Colonic mucosa (tissue), 4 donors: Measurements from ENCODE around the gene CAPN2. TPM values are rescaled to one million over a fixed set of nuclear protein-coding genes. Genes with fewer than 3 reads are reported as not detected.

Source experiments
- DNase-seq: peaks from one replicate; pipeline ENCODE4 v3.0.0-alpha.2; 2020
- H3K27ac ChIP-seq: fragments of 200-600 bp; one replicate; pipeline ENCODE4 v1.8.0; 2021
- H3K27me3 ChIP-seq: fragments of 200-600 bp; one replicate; pipeline ENCODE4 v1.8.0; 2021
- H3K36me3 ChIP-seq: fragments of 200-600 bp; one replicate; pipeline ENCODE4 v1.8.0; 2021
- H3K4me1 ChIP-seq: fragments of 200-600 bp; one replicate; pipeline ENCODE4 v1.8.0; 2021; ENCODE audit warnings: mild to moderate bottlenecking
- H3K4me3 ChIP-seq: fragments of 200-600 bp; one replicate; pipeline ENCODE4 v1.8.0; 2021
- H3K9ac ChIP-seq, 2 donors: one replicate each; pipeline ENCODE4 v1.7.0; 2013; ENCODE audit warnings: control low read depth in 2 of 2, low read depth in 2 of 2, low read length in 2 of 2
- H3K9me3 ChIP-seq: fragments of 200-600 bp; one replicate; pipeline ENCODE4 v1.8.0; 2021
- intact Hi-C: fragments of 100-400 bp; cut with DNase I; formaldehyde crosslinking; loops from one replicate; pipeline ENCODE4 v1.14.1; 2022
- total RNA-seq, 2 donors: library from RNA; stranded (reverse); fragmentation: NEBNext Ultra II Directional in 1 of 2; extraction: Animal tissue kit (Norgen Biotek cat#: 25700) in 1 of 2; gene quantifications; one replicate each; pipeline ENCODE4 v1.2.1, GENCODE V29; 2021
- TF ChIP-seq, protein P1 (sequence below): fragments of 200-600 bp; IDR thresholded peaks from one replicate; pipeline ENCODE4 v1.8.0; 2022; ENCODE audit warnings: antibody characterized with exemption, mild to moderate bottlenecking
- donor health status: healthy.
- donor health status: DM: no; HTN: no; CAD: no.
- donor health status: DM: no; HTN: no; CAD: no.

The CAPN2 gene
- total RNA-seq, 2 donors from 2014 or later = 197 to 323 TPM

- peaks cover 18% of the 10 kb centered on the region for H3K36me3 ChIP-seq
- no peak overlapping the region for H3K27ac ChIP-seq
- DNase-seq = peak; percentile 9
- no peak overlapping the region for H3K9ac ChIP-seq
- H3K9me3 ChIP-seq = no peaks in the 10 kb centered on the region
- H3K27me3 ChIP-seq = no peaks in the 10 kb centered on the region
- intact Hi-C loops = no loop called here
- no peak overlapping the region for H3K4me3 ChIP-seq
- TF ChIP-seq, protein P1, sequence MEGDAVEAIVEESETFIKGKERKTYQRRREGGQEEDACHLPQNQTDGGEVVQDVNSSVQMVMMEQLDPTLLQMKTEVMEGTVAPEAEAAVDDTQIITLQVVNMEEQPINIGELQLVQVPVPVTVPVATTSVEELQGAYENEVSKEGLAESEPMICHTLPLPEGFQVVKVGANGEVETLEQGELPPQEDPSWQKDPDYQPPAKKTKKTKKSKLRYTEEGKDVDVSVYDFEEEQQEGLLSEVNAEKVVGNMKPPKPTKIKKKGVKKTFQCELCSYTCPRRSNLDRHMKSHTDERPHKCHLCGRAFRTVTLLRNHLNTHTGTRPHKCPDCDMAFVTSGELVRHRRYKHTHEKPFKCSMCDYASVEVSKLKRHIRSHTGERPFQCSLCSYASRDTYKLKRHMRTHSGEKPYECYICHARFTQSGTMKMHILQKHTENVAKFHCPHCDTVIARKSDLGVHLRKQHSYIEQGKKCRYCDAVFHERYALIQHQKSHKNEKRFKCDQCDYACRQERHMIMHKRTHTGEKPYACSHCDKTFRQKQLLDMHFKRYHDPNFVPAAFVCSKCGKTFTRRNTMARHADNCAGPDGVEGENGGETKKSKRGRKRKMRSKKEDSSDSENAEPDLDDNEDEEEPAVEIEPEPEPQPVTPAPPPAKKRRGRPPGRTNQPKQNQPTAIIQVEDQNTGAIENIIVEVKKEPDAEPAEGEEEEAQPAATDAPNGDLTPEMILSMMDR = no peak
- H3K4me1 ChIP-seq = no peaks in the 10 kb centered on the region
These were observed 64.6 kb downstream of the CAPN2 start for GRCh38 chr1:223776826-223777454.

GRCh38 chr1:223780318-223780717 is 68.0 kb downstream of the CAPN2 start:
- no peaks in the 10 kb centered on the region for H3K27me3 ChIP-seq
- H3K4me1 ChIP-seq = no peaks in the 10 kb centered on the region
- H3K9me3 ChIP-seq = no peaks in the 10 kb centered on the region
- no peak overlapping the region for H3K27ac ChIP-seq
- intact Hi-C loops = no loop called here
- H3K4me3 ChIP-seq = no peak overlapping the region
- TF ChIP-seq, protein P1 = no peak
- H3K36me3 ChIP-seq = peaks cover 15% of the 10 kb centered on the region
- H3K9ac ChIP-seq = no peak overlapping the region
- peak; percentile 8 for DNase-seq

DNA sequence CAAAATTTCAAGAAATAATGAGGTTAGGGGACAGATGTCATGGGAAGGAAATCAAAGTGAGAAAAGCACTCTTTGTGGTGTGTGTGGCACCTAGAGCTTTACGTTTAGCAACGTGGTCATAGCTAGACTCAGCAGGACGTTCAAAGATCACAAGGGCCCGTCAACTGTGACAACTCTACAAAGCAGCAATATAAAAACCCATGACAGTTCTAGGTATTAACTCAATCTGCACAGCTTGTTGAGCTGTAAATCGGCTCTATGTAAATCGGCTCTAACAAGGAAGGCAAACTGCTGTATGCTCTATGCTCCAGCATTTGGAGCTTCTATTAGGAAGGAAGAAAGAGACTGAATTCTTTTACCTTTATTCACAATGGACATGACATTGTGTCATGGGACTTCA is 68.6 kb downstream of the CAPN2 start:
- Histone ChIP-seq H3K36me3 (peaks cover 12% of the 10 kb centered on the region), H3K4me3 (no peak overlapping the region), H3K9ac (no peak overlapping the region), H3K27me3 (no peaks in the 10 kb centered on the region), H3K9me3 (no peaks in the 10 kb centered on the region), H3K27ac (no peak overlapping the region), H3K4me1 (no peaks in the 10 kb centered on the region)
- intact Hi-C loops = no loop called here
- TF ChIP-seq, protein P1 = no peak
- DNase-seq = no peak

GRCh38 chr1:223783676-223784075 is 71.3 kb downstream of the CAPN2 start:
- H3K9ac ChIP-seq = no peak overlapping the region
- DNase-seq = no peak
- intact Hi-C loops = no loop called here
- H3K27ac ChIP-seq = no peak overlapping the region
- H3K27me3 ChIP-seq = no peaks in the 10 kb centered on the region
- no peak overlapping the region for H3K4me3 ChIP-seq
- H3K4me1 ChIP-seq = no peaks in the 10 kb centered on the region
- TF ChIP-seq, protein P1 = no peak
- H3K36me3 ChIP-seq = peaks cover 4% of the 10 kb centered on the region
- H3K9me3 ChIP-seq = no peaks in the 10 kb centered on the region

DNA sequence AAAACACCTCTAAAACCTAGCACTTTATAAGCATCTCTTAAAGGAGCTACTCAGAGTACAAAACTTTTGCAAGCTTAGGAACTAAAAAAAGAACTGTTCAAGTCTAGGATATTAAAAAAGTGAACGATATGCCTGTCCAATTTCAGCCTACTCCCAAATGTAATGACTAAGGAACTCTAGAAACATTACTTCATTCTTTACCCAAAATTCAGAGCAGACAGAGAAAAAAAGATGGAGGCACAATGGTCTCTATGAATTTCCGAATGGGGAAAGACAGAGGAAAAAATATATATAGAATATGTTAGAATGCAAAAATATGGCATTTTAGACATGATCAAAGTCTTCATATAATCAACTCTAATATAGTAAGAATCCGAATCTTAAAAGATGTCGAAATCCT is 72.2 kb downstream of the CAPN2 start:
- no peaks in the 10 kb centered on the region for H3K9me3 ChIP-seq
- intact Hi-C loops = no loop called here
- DNase-seq = no peak
- H3K4me1 ChIP-seq = no peaks in the 10 kb centered on the region
- H3K9ac ChIP-seq = no peak overlapping the region
- H3K27me3 ChIP-seq = no peaks in the 10 kb centered on the region
- TF ChIP-seq, protein P1 = no peak
- no peak overlapping the region for H3K27ac ChIP-seq
- peaks cover 4% of the 10 kb centered on the region for H3K36me3 ChIP-seq
- no peak overlapping the region for H3K4me3 ChIP-seq
